MCF 10A (cell line): ENCODE measurements around the gene MXD4. TPM values are rescaled to one million over a fixed set of nuclear protein-coding genes. Genes with fewer than 3 reads are reported as not detected.

Source experiments
- BruUV-seq: library from RNA; stranded (reverse); fragments of 400-500 nt; replicated peaks from 2 replicates; lab custom pipeline; 2021; lab: Mats Ljungman, UMichigan
- CTCF ChIA-PET: fragments of 300-600 bp; sonication (Branson Sonifier 250); formaldehyde crosslinking; extraction: SDS; loops from one replicate; lab custom pipeline; 2021; ENCODE audit warnings: antibody characterized with exemption, inconsistent platforms; lab: Yijun Ruan, JAX
- POLR2A ChIA-PET: fragments of 300-600, 350-650 bp; sonication (Branson Sonifier 250); formaldehyde crosslinking; extraction: SDS; loops from one replicate; lab custom pipeline; 2020; ENCODE audit warnings: antibody characterized with exemption, inconsistent platforms; lab: Yijun Ruan, JAX
- DNase-seq: peaks from one replicate; pipeline ENCODE4 v3.0.0-alpha.2; 2018; ENCODE audit not compliant: unreplicated experiment
- H3K27ac Mint-ChIP-seq: one replicate; pipeline ENCODE4 v1.8.0; 2022; ENCODE audit warnings: mild to moderate bottlenecking, low read depth, mixed read lengths; ENCODE audit not compliant: unreplicated experiment
- H3K27me3 Mint-ChIP-seq: one replicate; pipeline ENCODE4 v1.8.0; 2022; ENCODE audit warnings: mixed read lengths; ENCODE audit not compliant: insufficient read depth, unreplicated experiment
- H3K36me3 Mint-ChIP-seq: one replicate; pipeline ENCODE4 v1.8.0; 2022; ENCODE audit warnings: mild to moderate bottlenecking, moderate library complexity, mixed read lengths; ENCODE audit not compliant: insufficient read depth, unreplicated experiment
- H3K4me1 Mint-ChIP-seq: one replicate; pipeline ENCODE4 v1.8.0; 2022; ENCODE audit warnings: mixed read lengths; ENCODE audit not compliant: insufficient read depth, unreplicated experiment
- H3K4me3 Mint-ChIP-seq: one replicate; pipeline ENCODE4 v1.8.0; 2022; ENCODE audit warnings: mild to moderate bottlenecking, moderate library complexity, mixed read lengths; ENCODE audit not compliant: unreplicated experiment
- H3K9me3 Mint-ChIP-seq: one replicate; pipeline ENCODE4 v1.8.0; 2022; ENCODE audit warnings: mixed read lengths; ENCODE audit not compliant: unreplicated experiment
- intact Hi-C: fragments of 100-400 bp; cut with micrococcal nuclease; formaldehyde crosslinking; loops from 2 replicates; pipeline ENCODE4 v1.14.1; 2022
- total RNA-seq: library from RNA; stranded (reverse); gene quantifications from 2 replicates; pipeline ENCODE4 v1.2.3, GENCODE V29; 2022
- TF ChIP-seq, protein P1 (sequence below): fragments of 200-600 bp; IDR thresholded peaks from one replicate; pipeline ENCODE4 v1.8.0; 2022; ENCODE audit warnings: antibody characterized with exemption, mild to moderate bottlenecking; ENCODE audit not compliant: unreplicated experiment

MXD4 gene
- total RNA-seq, 1 experiment from 2014 or later, result 50.2 TPM

DNA sequence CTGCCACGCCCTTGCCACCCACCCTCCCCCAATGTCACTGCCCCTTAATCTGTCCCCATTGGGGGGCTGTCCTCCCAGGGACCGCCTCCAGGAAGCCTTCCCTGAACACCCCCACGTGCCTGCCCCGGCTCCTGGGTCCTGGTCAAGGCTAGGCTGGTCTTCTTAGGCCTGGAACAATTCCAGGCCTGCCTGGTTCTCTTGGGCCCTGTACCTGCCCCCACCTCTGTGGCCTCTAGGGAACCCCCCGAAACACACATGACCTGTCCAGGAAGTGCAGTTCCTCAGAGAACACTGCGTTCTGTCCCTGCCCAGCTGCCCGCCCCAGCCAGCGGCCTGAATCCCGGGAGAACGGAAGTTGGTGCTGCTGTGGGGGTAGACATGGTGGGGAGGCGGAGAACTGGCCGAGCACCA is 5.1 kb downstream of the MXD4 start:
- intact Hi-C loops, result no loop called here
- H3K27ac Mint-ChIP-seq, result peak overlapping the region; percentile 32

DNA sequence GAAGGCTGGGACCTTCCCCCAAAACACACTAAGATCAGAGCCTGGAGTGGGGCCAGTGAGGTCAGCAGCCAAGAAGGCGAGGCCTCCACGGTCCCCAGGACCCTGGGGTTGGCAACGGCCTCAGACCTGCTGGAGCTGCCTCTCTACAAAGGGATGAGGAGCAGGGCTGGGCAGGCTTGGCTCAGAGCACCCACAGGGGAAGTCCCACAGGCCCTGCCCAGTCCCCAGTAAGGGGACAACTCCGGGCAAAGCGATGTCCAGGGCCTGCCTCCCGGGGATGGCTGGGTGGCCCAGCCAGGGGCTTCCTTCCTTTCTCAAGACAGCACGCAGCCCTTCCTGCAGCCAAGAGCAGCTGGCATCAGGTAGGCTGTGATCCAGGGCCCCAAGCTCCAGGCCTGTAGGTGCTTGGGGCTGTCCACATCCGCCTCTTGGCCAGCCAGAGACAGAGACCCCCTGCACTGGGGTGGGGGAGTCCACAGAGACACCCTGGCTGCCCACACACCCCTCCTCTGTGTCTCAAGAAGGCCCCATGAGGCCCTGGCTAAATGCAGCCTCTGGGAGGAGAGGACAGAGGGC is 5.7 kb downstream of the MXD4 start:
- Mint-ChIP-seq H3K4me3 (peak overlapping the region; percentile 56), H3K27ac (peak overlapping the region; percentile 32), H3K36me3 (peaks cover 36% of the 10 kb centered on the region), H3K27me3 (no peaks in the 10 kb centered on the region), H3K4me1 (peaks cover 11% of the 10 kb centered on the region), H3K9me3 (no peaks in the 10 kb centered on the region)
- intact Hi-C loops, result no loop called here
- no TSS peak for BruUV-seq
- ChIA-PET POLR2A (no interaction called here), CTCF (interaction anchor here (0.6 kb wide), 1 partner anchor 354 kb away, joined by 3 read pairs; no protein-coding TSS in a partner anchor)
- peak; percentile 66 for DNase-seq
- TF ChIP-seq, protein P1, sequence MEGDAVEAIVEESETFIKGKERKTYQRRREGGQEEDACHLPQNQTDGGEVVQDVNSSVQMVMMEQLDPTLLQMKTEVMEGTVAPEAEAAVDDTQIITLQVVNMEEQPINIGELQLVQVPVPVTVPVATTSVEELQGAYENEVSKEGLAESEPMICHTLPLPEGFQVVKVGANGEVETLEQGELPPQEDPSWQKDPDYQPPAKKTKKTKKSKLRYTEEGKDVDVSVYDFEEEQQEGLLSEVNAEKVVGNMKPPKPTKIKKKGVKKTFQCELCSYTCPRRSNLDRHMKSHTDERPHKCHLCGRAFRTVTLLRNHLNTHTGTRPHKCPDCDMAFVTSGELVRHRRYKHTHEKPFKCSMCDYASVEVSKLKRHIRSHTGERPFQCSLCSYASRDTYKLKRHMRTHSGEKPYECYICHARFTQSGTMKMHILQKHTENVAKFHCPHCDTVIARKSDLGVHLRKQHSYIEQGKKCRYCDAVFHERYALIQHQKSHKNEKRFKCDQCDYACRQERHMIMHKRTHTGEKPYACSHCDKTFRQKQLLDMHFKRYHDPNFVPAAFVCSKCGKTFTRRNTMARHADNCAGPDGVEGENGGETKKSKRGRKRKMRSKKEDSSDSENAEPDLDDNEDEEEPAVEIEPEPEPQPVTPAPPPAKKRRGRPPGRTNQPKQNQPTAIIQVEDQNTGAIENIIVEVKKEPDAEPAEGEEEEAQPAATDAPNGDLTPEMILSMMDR, result no peak

More for the DNA sequence above, 5.1 kb downstream of the MXD4 start:
- ChIA-PET POLR2A (no interaction called here), CTCF (interaction anchor here (0.6 kb wide), 1 partner anchor 354 kb away, joined by 3 read pairs; no protein-coding TSS in a partner anchor)
- peak; percentile 64 for DNase-seq
- peak overlapping the region; percentile 56 for H3K4me3 Mint-ChIP-seq
- peaks cover 32% of the 10 kb centered on the region for H3K36me3 Mint-ChIP-seq
- no TSS peak for BruUV-seq
- H3K4me1 Mint-ChIP-seq, result peaks cover 11% of the 10 kb centered on the region
- no peaks in the 10 kb centered on the region for H3K27me3 Mint-ChIP-seq
- H3K9me3 Mint-ChIP-seq, result no peaks in the 10 kb centered on the region
- TF ChIP-seq, protein P1, result no peak

DNA sequence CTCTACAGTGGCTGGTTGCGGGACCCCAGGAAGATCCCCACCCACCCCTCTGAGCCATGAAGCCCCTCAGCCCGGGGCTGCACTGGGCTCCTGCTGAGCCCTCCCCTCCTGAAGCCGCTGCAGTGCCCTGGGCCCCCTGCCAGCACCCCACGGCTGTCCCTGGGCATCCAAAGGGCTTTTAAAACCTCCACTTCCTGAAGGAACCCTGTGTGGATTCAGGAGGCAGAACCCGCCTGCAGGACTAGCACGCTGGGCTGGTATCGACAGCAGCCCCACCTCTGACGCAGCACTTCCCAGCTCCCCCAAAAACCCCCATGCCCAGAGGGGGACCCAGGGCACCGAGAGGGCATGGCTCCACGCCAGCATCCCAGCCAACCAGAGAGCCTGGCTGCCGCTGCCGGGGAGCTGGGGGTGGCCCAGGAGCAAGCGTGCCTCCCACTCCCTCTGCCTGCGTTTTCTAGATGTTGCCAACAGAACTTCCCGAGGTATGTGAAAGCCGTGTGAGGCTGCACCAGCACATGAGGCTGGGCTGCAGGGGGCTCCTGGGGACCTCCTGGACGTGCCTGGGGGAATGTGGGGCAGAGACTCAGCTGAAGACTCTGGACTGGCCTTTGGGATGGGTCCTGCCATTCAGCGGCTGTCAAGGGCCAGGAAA is 6.3 kb downstream of the MXD4 start:
- CTCF ChIA-PET, result no interaction called here
- Mint-ChIP-seq H3K4me3 (no peak overlapping the region), H3K27me3 (no peaks in the 10 kb centered on the region), H3K36me3 (peaks cover 36% of the 10 kb centered on the region), H3K4me1 (peaks cover 11% of the 10 kb centered on the region), H3K27ac (no peak overlapping the region), H3K9me3 (no peaks in the 10 kb centered on the region)
- TF ChIP-seq, protein P1, result no peak
- no TSS peak for BruUV-seq
- POLR2A ChIA-PET, result no interaction called here
- peak; percentile 77 for DNase-seq
- intact Hi-C loops, result no loop called here

DNA sequence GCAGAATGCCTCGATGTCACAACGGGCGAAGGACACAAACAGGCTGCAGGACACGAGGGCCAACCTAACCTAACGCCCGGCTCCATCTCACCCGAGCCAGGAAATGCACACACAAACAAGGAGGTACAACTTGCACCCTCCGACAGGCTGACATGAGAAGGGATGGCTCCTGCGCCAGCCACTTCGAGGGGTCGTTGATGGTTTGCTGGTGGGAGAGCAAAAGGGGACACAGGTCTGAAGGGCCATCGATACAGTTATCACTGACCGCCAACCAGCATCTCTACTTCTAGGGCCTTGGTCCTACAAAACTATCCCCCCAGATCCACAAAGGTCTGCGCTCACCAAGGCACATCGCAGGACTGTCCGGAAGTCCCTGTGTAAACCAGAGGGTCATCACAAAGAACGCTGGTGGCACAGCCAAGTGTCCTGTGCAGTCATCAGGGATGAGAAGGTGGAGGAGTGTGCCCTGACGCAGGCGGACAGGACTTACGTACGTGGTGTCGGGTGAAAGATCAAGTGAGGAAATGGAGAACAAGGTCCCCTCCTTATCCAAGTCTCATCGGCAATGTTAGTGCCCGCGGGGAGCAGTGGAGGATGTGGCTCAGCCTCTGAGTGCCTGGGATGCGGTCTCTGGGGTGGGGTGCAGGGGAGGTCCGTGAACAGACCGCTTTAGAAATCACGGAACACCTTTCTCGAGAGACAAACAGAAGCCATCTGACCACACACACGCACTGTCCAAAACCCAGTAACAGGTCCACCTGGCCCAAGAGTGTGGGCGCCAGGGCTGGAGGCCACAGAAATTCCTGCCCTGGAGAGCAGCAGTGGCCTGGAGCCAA is 7.0 kb downstream of the MXD4 start:
- ChIA-PET POLR2A (interaction anchor here (0.7 kb wide), 1 partner anchor 9 kb away, joined by 3 read pairs; no protein-coding TSS in a partner anchor), CTCF (no interaction called here)
- Mint-ChIP-seq H3K4me1 (peaks cover 11% of the 10 kb centered on the region), H3K4me3 (no peak overlapping the region), H3K27ac (no peak overlapping the region), H3K27me3 (no peaks in the 10 kb centered on the region), H3K36me3 (peaks cover 36% of the 10 kb centered on the region), H3K9me3 (no peaks in the 10 kb centered on the region)
- intact Hi-C loops, result no loop called here
- BruUV-seq, result no TSS peak
- no peak for DNase-seq
- TF ChIP-seq, protein P1, result no peak
